Peyer's patch (tissue), 4 donors: Measurements from ENCODE around the gene ARL9. TPM values are rescaled to one million over a fixed set of nuclear protein-coding genes. Genes with fewer than 3 reads are reported as not detected.

Experiments used
- DNase-seq, 3 donors: peaks; one replicate each; pipeline ENCODE4 v3.0.0-alpha.2; 2017 to 2019
- H3K27ac ChIP-seq, 4 donors: fragments of 200-600 bp; sonication (generic); one replicate each; pipeline ENCODE4 v1.5.1; 2016 to 2019
- H3K27me3 ChIP-seq, 2 donors: fragments of 200-600 bp; sonication (generic); one replicate each; pipeline ENCODE4 v1.5.1; 2019
- H3K36me3 ChIP-seq, 3 donors: fragments of 200-600 bp; sonication (generic); one replicate each; pipeline ENCODE4 v1.5.1; 2016 to 2019
- H3K4me1 ChIP-seq, 4 donors: fragments of 200-600 bp; sonication (generic); one replicate each; pipeline ENCODE4 v1.5.1; 2016 to 2019
- H3K4me3 ChIP-seq, 4 donors: fragments of 200-600 bp; sonication (generic); 1 replicate in 3 of 4; 2 replicates in 1 of 4; pipeline ENCODE4 v1.5.1; 2016 to 2019; ENCODE audit warnings: mild to moderate bottlenecking in 1 of 4
- H3K9me3 ChIP-seq, 4 donors: fragments of 200-600 bp; sonication (generic); one replicate each; pipeline ENCODE4 v1.5.1; 2016 to 2019; ENCODE audit warnings: mild to moderate bottlenecking in 1 of 4
- POLR2A ChIP-seq, 2 donors: fragments of 450-650 bp; IDR thresholded peaks; one replicate each; pipeline ENCODE4 v1.5.1; 2017; ENCODE audit warnings: antibody characterized with exemption in 2 of 2, mild to moderate bottlenecking in 2 of 2, moderate library complexity in 2 of 2
- total RNA-seq, 4 donors: library from RNA; depleted of rRNA; stranded (reverse); fragments of >200 nt; gene quantifications; one replicate each; pipeline ENCODE4 v1.1.0, GENCODE V29; 2016
- TF ChIP-seq, protein P1 (sequence below), 6 experiments: fragments of 450-650 bp in 4 of 6; fragments of 200-600 bp in 2 of 6; sonication (generic) in 1 of 6; IDR thresholded peaks; one replicate each; pipeline ENCODE4 v1.5.1; 2017 to 2019; ENCODE audit warnings: antibody characterized with exemption in 6 of 6, mild to moderate bottlenecking in 3 of 6, moderate library complexity in 1 of 6

The ARL9 gene
- total RNA-seq, 4 donors from 2014 or later = not detected

DNA sequence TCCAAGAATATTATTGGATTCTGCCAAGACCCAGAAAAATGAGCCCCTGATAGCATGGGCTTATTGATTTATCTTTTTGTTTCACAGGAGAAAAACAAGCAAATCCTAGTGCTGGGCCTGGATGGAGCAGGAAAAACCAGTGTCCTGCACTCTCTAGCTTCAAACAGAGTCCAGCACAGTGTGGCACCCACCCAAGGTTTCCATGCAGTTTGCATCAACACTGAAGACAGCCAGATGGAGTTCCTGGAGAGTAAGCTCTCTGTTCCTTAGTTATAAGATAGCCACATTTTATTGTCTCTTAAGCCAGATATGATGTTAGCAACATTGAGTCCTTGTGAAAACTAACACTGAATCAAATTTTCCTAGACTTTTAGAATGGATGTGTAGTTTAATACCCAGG, 5.5 kb downstream of the ARL9 start:
- Histone ChIP-seq H3K4me3 (no peak overlapping the region), H3K27me3 (no peaks in the 10 kb centered on the region), H3K27ac (no peak overlapping the region), H3K9me3 (no peaks in the 10 kb centered on the region), H3K36me3 (no peaks in the 10 kb centered on the region), H3K4me1 (peaks cover 0 to 5% (median 0%) of the 10 kb centered on the region in 4 donors)
- TF ChIP-seq POLR2A (IDR thresholded peaks at IDR 0.05) = no peak
- TF ChIP-seq, protein P1, sequence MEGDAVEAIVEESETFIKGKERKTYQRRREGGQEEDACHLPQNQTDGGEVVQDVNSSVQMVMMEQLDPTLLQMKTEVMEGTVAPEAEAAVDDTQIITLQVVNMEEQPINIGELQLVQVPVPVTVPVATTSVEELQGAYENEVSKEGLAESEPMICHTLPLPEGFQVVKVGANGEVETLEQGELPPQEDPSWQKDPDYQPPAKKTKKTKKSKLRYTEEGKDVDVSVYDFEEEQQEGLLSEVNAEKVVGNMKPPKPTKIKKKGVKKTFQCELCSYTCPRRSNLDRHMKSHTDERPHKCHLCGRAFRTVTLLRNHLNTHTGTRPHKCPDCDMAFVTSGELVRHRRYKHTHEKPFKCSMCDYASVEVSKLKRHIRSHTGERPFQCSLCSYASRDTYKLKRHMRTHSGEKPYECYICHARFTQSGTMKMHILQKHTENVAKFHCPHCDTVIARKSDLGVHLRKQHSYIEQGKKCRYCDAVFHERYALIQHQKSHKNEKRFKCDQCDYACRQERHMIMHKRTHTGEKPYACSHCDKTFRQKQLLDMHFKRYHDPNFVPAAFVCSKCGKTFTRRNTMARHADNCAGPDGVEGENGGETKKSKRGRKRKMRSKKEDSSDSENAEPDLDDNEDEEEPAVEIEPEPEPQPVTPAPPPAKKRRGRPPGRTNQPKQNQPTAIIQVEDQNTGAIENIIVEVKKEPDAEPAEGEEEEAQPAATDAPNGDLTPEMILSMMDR (IDR thresholded peaks at IDR 0.05) = no peak
- no peak for DNase-seq

DNA sequence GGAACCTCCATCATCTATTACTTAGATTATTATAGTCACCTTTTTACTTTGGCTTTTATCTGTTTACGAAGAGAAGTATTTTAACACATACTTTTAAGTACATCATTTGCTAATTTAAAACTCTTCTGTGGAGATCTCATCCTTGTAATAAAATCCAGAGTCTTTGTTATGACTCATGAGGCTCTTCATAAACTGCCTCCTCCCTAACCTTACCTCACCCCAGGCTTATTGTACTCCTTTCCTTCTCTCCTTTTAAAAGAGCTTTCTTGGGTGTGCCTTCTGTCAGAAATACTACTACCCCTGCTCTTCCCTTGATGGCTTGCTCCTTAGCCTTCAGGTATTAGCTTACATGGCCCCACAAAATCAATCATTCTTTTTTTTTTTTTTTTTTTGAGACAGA, 6.6 kb downstream of the ARL9 start:
- Histone ChIP-seq H3K27me3 (no peaks in the 10 kb centered on the region), H3K4me1 (no peaks in the 10 kb centered on the region), H3K9me3 (no peaks in the 10 kb centered on the region), H3K27ac (no peak overlapping the region), H3K36me3 (no peaks in the 10 kb centered on the region), H3K4me3 (no peak overlapping the region)
- no peak for DNase-seq
- TF ChIP-seq POLR2A (IDR thresholded peaks at IDR 0.05) = no peak
- TF ChIP-seq, protein P1 (IDR thresholded peaks at IDR 0.05) = no peak

DNA sequence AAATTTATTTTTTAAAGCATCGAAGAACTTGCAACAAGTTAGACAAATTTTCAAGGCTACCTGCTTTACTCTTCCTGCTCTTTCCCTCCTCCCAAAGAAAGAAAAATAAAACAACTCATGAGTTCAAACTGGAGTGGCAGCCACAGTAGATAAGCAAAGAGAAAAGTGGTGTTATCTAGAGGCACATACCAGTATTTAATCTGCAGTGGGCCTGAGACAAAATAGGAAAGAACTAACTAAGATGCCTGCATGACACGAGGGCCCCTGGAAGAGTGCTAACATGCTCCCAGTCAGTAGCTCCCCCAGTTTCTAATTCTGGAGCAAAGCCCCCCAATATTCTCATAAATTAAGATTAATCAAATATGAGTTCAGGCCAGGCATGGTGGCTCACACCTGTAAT, 7.9 kb downstream of the ARL9 start:
- Histone ChIP-seq H3K4me1 (no peaks in the 10 kb centered on the region), H3K36me3 (no peaks in the 10 kb centered on the region)
- DNase-seq = no peak

DNA sequence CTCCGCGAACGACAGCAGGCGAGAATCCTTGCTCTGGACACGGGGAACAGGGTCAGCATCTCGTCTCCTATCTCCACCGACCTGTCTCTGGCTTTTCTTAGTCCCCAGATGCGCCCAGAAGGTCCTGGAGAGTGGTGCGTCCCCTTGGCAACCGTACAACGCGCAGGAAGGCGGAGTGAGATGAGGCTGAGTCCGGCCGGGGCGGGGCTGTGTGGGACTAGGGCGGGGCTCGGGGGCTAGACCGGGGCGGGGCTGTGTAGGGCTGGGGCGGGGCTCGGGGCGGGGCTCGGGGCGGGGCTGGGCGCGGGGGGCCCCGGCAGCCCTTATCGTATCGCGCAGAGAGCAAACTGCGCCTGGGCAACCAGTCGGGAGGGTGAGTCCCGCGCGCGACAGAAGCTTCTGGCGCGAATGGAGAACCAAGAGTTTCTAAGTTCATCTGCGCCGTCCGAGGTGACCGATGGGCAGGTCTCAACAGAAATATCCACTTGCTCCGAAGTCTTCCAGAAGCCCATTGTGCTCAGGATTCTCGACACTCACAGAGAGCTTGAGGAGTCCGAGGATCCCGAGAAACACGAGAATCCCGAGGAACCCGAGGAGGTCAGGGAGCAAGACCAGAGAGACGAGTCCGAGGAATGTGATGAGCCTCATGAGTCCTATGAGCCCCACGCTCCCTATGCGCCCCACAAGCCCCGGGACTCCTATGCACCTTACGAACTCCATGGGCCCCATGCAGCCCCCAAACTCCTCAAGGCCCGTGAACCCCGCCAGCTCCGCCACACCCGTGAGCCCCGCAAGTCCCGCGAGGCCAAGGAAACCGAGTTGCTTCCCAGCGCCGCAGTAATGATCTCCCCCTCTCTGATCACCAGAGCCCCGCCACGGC, 24.9 kb downstream of the ARL9 start:
- Histone ChIP-seq H3K27ac (peak overlapping the region in 1 of 4 donors; percentile 17), H3K4me1 (peaks cover 0 to 5% (median 0%) of the 10 kb centered on the region in 4 donors), H3K27me3 (no peaks in the 10 kb centered on the region), H3K4me3 (peak overlapping the region; percentile 31 to 63 (median 52)), H3K36me3 (no peaks in the 10 kb centered on the region), H3K9me3 (no peaks in the 10 kb centered on the region)
- TF ChIP-seq, protein P1 (IDR thresholded peaks at IDR 0.05) = no peak
- no peak for TF ChIP-seq POLR2A (IDR thresholded peaks at IDR 0.05)
- DNase-seq = peak; percentile 83 to 94 (median 86)

More for the DNA sequence above, 7.9 kb downstream of the ARL9 start:
- Histone ChIP-seq H3K27ac (no peak overlapping the region), H3K4me3 (no peak overlapping the region), H3K9me3 (no peaks in the 10 kb centered on the region), H3K27me3 (no peaks in the 10 kb centered on the region)
- TF ChIP-seq POLR2A (IDR thresholded peaks at IDR 0.05) = no peak
- TF ChIP-seq, protein P1 (IDR thresholded peaks at IDR 0.05) = no peak

DNA sequence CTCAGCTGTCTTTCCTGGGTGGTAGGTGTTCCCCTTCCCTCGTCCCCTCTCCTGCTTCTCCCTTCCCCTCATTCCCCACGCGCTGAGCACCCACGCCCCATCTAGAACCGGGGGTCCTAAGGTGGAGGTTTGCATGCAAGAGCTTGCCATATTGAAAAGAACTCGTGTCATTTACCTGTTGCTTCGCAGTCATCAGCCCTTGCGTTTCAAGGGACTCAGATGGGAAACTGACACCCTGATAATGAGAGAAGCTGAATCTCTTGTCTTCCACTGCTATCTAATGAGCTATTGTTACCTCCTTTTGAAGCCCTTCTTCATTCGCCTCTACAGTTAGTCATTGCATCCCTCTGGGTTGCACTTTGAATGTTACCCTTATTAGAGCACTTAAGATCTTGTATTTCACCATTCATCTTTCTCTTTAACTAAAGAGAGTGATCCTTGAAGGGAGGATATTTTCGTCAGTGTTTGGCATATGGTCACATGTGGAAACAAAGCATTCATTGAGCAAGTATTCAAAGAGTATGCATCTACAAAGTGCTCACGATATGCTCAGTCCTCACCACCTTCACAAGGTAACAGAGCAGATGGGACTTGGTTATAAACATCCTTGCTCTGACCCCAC, 25.7 kb downstream of the ARL9 start:
- H3K36me3 ChIP-seq = no peaks in the 10 kb centered on the region
- no peak overlapping the region for H3K27ac ChIP-seq
- peak overlapping the region; percentile 31 to 63 (median 52) for H3K4me3 ChIP-seq
- no peak for TF ChIP-seq POLR2A (IDR thresholded peaks at IDR 0.05)
- TF ChIP-seq, protein P1 (IDR thresholded peaks at IDR 0.05) = no peak
- no peaks in the 10 kb centered on the region for H3K27me3 ChIP-seq
- H3K4me1 ChIP-seq = peaks cover 0 to 5% (median 0%) of the 10 kb centered on the region in 4 donors
- H3K9me3 ChIP-seq = no peaks in the 10 kb centered on the region
- no peak for DNase-seq
